Measurements from ENCODE around the gene CDC20B. TPM values are rescaled to one million over a fixed set of nuclear protein-coding genes. Genes with fewer than 3 reads are reported as not detected.

Gene CDC20B
- total RNA-seq, 4 donors from 2014 or later, result not detected

DNA sequence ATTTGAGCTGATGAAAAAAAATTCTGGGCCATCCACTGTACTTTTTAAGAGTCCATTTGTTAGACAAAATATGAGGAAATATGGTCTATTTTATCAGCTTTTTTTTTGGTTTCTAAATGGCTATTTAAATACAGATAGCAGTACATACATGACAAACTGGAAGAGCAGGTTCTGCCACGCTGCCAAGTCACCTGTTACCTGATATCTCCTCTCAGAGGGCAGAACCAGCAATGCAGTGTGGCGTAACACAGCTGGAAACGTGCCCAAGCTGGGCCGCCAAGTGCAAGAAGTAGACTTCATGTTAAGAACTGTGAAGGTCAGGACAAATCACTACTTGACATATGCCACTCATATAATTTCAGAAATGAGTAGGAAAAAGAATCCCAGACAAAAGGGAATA, 46.0 kb upstream of the CDC20B start:
- TF ChIP-seq POLR2A (IDR thresholded peaks at IDR 0.05) (no peak), CTCF (IDR thresholded peaks at IDR 0.05 in 4 of 5, conservative IDR thresholded peaks at IDR 0.05 in 1 of 5) (no peak)

DNA sequence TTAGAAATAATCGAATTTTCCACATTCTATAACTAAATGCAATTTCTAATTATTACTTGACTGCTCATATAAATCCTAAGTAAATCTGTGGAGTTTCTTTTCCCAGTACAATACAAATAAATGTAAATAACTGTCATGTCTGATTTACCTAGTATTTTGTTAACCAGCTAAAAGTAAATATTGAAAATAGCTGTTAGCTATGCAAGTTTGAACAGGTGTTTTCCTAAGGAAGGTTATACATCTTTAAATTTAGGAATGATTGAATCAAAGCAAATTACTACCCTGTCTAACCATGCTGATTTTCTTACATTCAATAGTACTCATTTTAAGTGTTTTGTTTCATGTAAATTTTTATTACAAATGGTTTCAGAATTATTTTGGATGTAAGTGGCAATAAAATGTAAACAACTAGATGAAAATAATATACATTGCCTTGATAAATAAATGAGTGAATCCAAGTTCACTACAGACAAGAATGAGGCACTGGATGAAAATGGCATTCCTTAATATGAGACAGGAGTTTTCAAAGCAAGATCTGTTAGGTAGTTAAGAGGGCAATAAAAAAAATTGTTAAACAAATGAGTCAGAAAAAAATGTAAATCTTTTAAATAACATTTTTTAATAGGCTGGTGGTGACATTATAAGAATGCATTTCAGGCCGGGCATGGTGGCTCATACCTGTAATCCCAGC, 38.4 kb upstream of the CDC20B start:
- intact Hi-C loops (cut with DNase I; ENCODE audit: low total_unique reads), result no loop called here
- ATAC-seq, result no peak
- no peak for DNase-seq
- in situ Hi-C loops (cut with MboI; ENCODE audit: low sequenced_read_pairs in 4 of 4), result no loop called here
- Histone ChIP-seq H3K4me3 (no peak overlapping the region), H3K4me1 (no peaks in the 10 kb centered on the region), H3K27ac (no peak overlapping the region), H3K36me3 (no peaks in the 10 kb centered on the region), H3K9me3 (no peaks in the 10 kb centered on the region), H3K27me3 (no peaks in the 10 kb centered on the region)
- no peak for TF ChIP-seq POLR2A (IDR thresholded peaks at IDR 0.05)
- TF ChIP-seq CTCF (IDR thresholded peaks at IDR 0.05 in 4 of 5, conservative IDR thresholded peaks at IDR 0.05 in 1 of 5), result no peak

More for the DNA sequence above, 46.0 kb upstream of the CDC20B start:
- H3K4me1 ChIP-seq, result peaks cover 0 to 6% of the 10 kb centered on the region in 2 donors
- no peak overlapping the region for H3K27ac ChIP-seq
- in situ Hi-C loops (cut with MboI; ENCODE audit: low sequenced_read_pairs in 4 of 4), result no loop called here
- H3K9me3 ChIP-seq, result no peaks in the 10 kb centered on the region
- H3K36me3 ChIP-seq, result no peaks in the 10 kb centered on the region
- peaks cover 46 to 52% (median 47%) of the 10 kb centered on the region in 3 donors for H3K27me3 ChIP-seq
- DNase-seq (peak in 1 of 2 donors; percentile 75), ATAC-seq (peak in 1 of 2 donors; percentile 82)
- intact Hi-C loops (cut with DNase I; ENCODE audit: low total_unique reads), result no loop called here
- no peak overlapping the region for H3K4me3 ChIP-seq

DNA sequence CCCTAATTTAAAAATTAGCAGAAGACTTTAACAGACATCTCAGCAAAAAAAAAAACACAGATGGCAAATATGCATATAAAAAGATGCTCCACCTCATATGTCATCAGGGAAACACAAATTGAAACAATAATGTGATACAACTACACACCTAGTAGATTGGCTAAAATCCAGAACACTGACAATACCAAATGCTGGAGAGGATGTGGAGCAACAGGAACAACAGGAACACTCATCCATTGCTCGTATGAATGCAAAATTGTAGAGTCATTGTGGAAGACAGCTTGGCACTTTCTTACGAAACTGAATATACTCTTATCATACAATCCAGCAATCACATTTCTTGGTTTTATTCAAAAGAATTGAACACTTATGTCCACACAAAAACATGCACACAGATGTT, 32.0 kb upstream of the CDC20B start:
- DNase-seq (no peak), ATAC-seq (no peak)
- intact Hi-C loops (cut with DNase I; ENCODE audit: low total_unique reads), result no loop called here
- Histone ChIP-seq H3K4me3 (no peak overlapping the region), H3K27ac (no peak overlapping the region), H3K9me3 (no peaks in the 10 kb centered on the region), H3K4me1 (no peaks in the 10 kb centered on the region), H3K36me3 (no peaks in the 10 kb centered on the region), H3K27me3 (peaks cover 0 to 1% (median 0%) of the 10 kb centered on the region in 3 donors)
- no peak for TF ChIP-seq CTCF (IDR thresholded peaks at IDR 0.05 in 4 of 5, conservative IDR thresholded peaks at IDR 0.05 in 1 of 5)
- TF ChIP-seq POLR2A (IDR thresholded peaks at IDR 0.05), result no peak
- in situ Hi-C loops (cut with MboI; ENCODE audit: low sequenced_read_pairs in 4 of 4), result no loop called here

DNA sequence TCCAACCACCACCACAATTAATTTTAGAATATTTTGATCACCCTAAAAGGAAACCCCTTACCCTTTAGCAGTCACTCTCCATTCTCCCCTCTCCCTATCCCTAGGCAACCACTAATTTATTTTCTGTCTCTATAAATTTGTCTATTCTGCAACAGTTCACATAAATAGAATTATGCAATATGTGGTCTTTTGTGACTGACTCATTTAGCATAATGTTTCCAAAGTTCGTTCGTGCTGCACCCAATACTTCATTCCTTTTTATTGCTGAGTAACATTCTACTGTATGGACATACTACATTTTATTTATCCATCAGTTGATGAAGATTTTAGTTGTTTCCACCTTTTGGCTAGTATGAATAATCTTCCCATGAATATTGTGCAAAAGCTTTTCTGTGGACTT, 18.2 kb upstream of the CDC20B start:
- no peaks in the 10 kb centered on the region for H3K4me1 ChIP-seq
- ATAC-seq (no peak), DNase-seq (no peak)
- no peak overlapping the region for H3K27ac ChIP-seq
- no peak overlapping the region for H3K4me3 ChIP-seq
- no peaks in the 10 kb centered on the region for H3K9me3 ChIP-seq
- H3K36me3 ChIP-seq, result no peaks in the 10 kb centered on the region
- H3K27me3 ChIP-seq, result peaks cover 11 to 23% (median 16%) of the 10 kb centered on the region in 3 donors
- in situ Hi-C loops (cut with MboI; ENCODE audit: low sequenced_read_pairs in 4 of 4) (no loop called here), intact Hi-C loops (cut with DNase I; ENCODE audit: low total_unique reads) (no loop called here)
- TF ChIP-seq POLR2A (IDR thresholded peaks at IDR 0.05) (no peak), CTCF (IDR thresholded peaks at IDR 0.05 in 4 of 5, conservative IDR thresholded peaks at IDR 0.05 in 1 of 5) (no peak)

All from gastrocnemius medialis (tissue), 4 donors.